ENCODE measurements around the gene TPM1.
"Not testable (repeated sequence)": the region's sequence is repeated elsewhere in the genome, so short reads cannot be mapped to it uniquely, and the experiment has no call there.

TPM1 gene

GRCh38 chr15:63088533-63089245 is 46.1 kb downstream of the TPM1 start:
- no peak for DNase-seq
- H3K36me3 Mint-ChIP-seq = no peaks in the 10 kb centered on the region
- H3K9me3 Mint-ChIP-seq = no peaks in the 10 kb centered on the region
- no peak overlapping the region for H3K27ac Mint-ChIP-seq
- peaks cover 26% of the 10 kb centered on the region for H3K27me3 Mint-ChIP-seq
- CTCF ChIA-PET = interaction anchor here (2.7 kb wide), 1 partner anchor 41 kb away, joined by 17 read pairs; no protein-coding TSS in a partner anchor
- no peaks in the 10 kb centered on the region for H3K4me1 Mint-ChIP-seq
- no peak overlapping the region for H3K4me3 Mint-ChIP-seq

GRCh38 chr15:63089260-63090043 is 46.9 kb downstream of the TPM1 start:
- CTCF ChIA-PET = interaction anchor here (2.7 kb wide), 1 partner anchor 42 kb away, joined by 17 read pairs; no protein-coding TSS in a partner anchor
- no peak for DNase-seq
- H3K4me1 Mint-ChIP-seq = no peaks in the 10 kb centered on the region
- H3K27ac Mint-ChIP-seq = no peak overlapping the region
- no peak overlapping the region for H3K4me3 Mint-ChIP-seq
- H3K27me3 Mint-ChIP-seq = peaks cover 27% of the 10 kb centered on the region
- no peaks in the 10 kb centered on the region for H3K9me3 Mint-ChIP-seq
- no peaks in the 10 kb centered on the region for H3K36me3 Mint-ChIP-seq

GRCh38 chr15:63090472-63090871 is 47.9 kb downstream of the TPM1 start:
- Mint-ChIP-seq H3K4me1 (no peaks in the 10 kb centered on the region), H3K27ac (no peak overlapping the region), H3K27me3 (peaks cover 27% of the 10 kb centered on the region), H3K4me3 (no peak overlapping the region), H3K9me3 (no peaks in the 10 kb centered on the region), H3K36me3 (no peaks in the 10 kb centered on the region)
- DNase-seq = no peak
- CTCF ChIA-PET = interaction anchor here (2.7 kb wide), 1 partner anchor 43 kb away, joined by 17 read pairs; no protein-coding TSS in a partner anchor

GRCh38 chr15:63090887-63091286 is 48.3 kb downstream of the TPM1 start:
- H3K27me3 Mint-ChIP-seq = peaks cover 25% of the 10 kb centered on the region
- no peak for DNase-seq
- H3K4me3 Mint-ChIP-seq = no peak overlapping the region
- no peaks in the 10 kb centered on the region for H3K9me3 Mint-ChIP-seq
- no peak overlapping the region for H3K27ac Mint-ChIP-seq
- CTCF ChIA-PET = interaction anchor here (2.7 kb wide), 1 partner anchor 43 kb away, joined by 17 read pairs; no protein-coding TSS in a partner anchor
- no peaks in the 10 kb centered on the region for H3K4me1 Mint-ChIP-seq
- H3K36me3 Mint-ChIP-seq = no peaks in the 10 kb centered on the region

GRCh38 chr15:63091679-63092446 is 49.3 kb downstream of the TPM1 start:
- Mint-ChIP-seq H3K4me3 (no peak overlapping the region), H3K27ac (no peak overlapping the region), H3K9me3 (no peaks in the 10 kb centered on the region), H3K27me3 (peaks cover 17% of the 10 kb centered on the region), H3K4me1 (no peaks in the 10 kb centered on the region), H3K36me3 (no peaks in the 10 kb centered on the region)
- DNase-seq = no peak
- CTCF ChIA-PET = interaction anchor here (0.6 to 4.0 kb wide), 3 partner anchors 44 to 1224 kb away, joined by 3 to 35 read pairs (median 16); no protein-coding TSS in a partner anchor

- CTCF ChIA-PET = interaction anchor here (0.8 to 4.0 kb wide), 12 partner anchors 11 to 311 kb away, joined by 3 to 35 read pairs (median 4); no protein-coding TSS in a partner anchor
- H3K4me3 Mint-ChIP-seq = no peak overlapping the region
- H3K27me3 Mint-ChIP-seq = peaks cover 14% of the 10 kb centered on the region
- peak; percentile 85 for DNase-seq
- H3K27ac Mint-ChIP-seq = no peak overlapping the region
- peaks cover 4% of the 10 kb centered on the region for H3K4me1 Mint-ChIP-seq
- no peaks in the 10 kb centered on the region for H3K9me3 Mint-ChIP-seq
- H3K36me3 Mint-ChIP-seq = no peaks in the 10 kb centered on the region
Measured at GRCh38 chr15:63093486-63094205, 51.1 kb downstream of the TPM1 start.

- Mint-ChIP-seq H3K4me3 (no peak overlapping the region), H3K36me3 (no peaks in the 10 kb centered on the region), H3K27ac (no peak overlapping the region), H3K4me1 (peaks cover 4% of the 10 kb centered on the region), H3K27me3 (peaks cover 14% of the 10 kb centered on the region), H3K9me3 (no peaks in the 10 kb centered on the region)
- DNase-seq = no peak
- CTCF ChIA-PET = interaction anchor here (1.2 to 4.0 kb wide), 8 partner anchors 12 to 249 kb away, joined by 3 to 35 read pairs (median 6); no protein-coding TSS in a partner anchor
Measured at GRCh38 chr15:63094495-63094931, 52.0 kb downstream of the TPM1 start.

GRCh38 chr15:63096178-63096577 is 53.6 kb downstream of the TPM1 start:
- H3K4me3 Mint-ChIP-seq = no peak overlapping the region
- no peak overlapping the region for H3K27ac Mint-ChIP-seq
- peaks cover 16% of the 10 kb centered on the region for H3K27me3 Mint-ChIP-seq
- peaks cover 4% of the 10 kb centered on the region for H3K4me1 Mint-ChIP-seq
- DNase-seq = no peak
- CTCF ChIA-PET = no interaction called here
- H3K36me3 Mint-ChIP-seq = no peaks in the 10 kb centered on the region
- H3K9me3 Mint-ChIP-seq = peaks cover 2% of the 10 kb centered on the region

GRCh38 chr15:63098901-63099300 is 56.4 kb downstream of the TPM1 start:
- CTCF ChIA-PET, H3K4me1 Mint-ChIP-seq, H3K36me3 Mint-ChIP-seq, DNase-seq, H3K4me3 Mint-ChIP-seq, H3K9me3 Mint-ChIP-seq, H3K27ac Mint-ChIP-seq: not testable (repeated sequence)
- peaks cover 12% of the 10 kb centered on the region for H3K27me3 Mint-ChIP-seq

GRCh38 chr15:63099581-63099980 is 57.0 kb downstream of the TPM1 start:
- peaks cover 14% of the 10 kb centered on the region for H3K27me3 Mint-ChIP-seq
- H3K4me1 Mint-ChIP-seq, CTCF ChIA-PET, H3K4me3 Mint-ChIP-seq, H3K27ac Mint-ChIP-seq, H3K9me3 Mint-ChIP-seq, DNase-seq, H3K36me3 Mint-ChIP-seq: not testable (repeated sequence)

GRCh38 chr15:63103416-63103815 is 60.9 kb downstream of the TPM1 start:
- DNase-seq = no peak
- peaks cover 16% of the 10 kb centered on the region for H3K27me3 Mint-ChIP-seq
- H3K9me3 Mint-ChIP-seq = peaks cover 7% of the 10 kb centered on the region
- no peaks in the 10 kb centered on the region for H3K4me1 Mint-ChIP-seq
- H3K4me3 Mint-ChIP-seq = no peak overlapping the region
- no peak overlapping the region for H3K27ac Mint-ChIP-seq
- no peaks in the 10 kb centered on the region for H3K36me3 Mint-ChIP-seq
- CTCF ChIA-PET = no interaction called here

GRCh38 chr15:63104727-63105126 is 62.2 kb downstream of the TPM1 start:
- CTCF ChIA-PET = no interaction called here
- H3K36me3 Mint-ChIP-seq = no peaks in the 10 kb centered on the region
- no peak overlapping the region for H3K4me3 Mint-ChIP-seq
- peaks cover 6% of the 10 kb centered on the region for H3K9me3 Mint-ChIP-seq
- H3K4me1 Mint-ChIP-seq = no peaks in the 10 kb centered on the region
- DNase-seq = no peak
- H3K27me3 Mint-ChIP-seq = peaks cover 26% of the 10 kb centered on the region
- no peak overlapping the region for H3K27ac Mint-ChIP-seq

GRCh38 chr15:63105354-63105753 is 62.8 kb downstream of the TPM1 start:
- H3K4me1 Mint-ChIP-seq, H3K9me3 Mint-ChIP-seq, H3K27ac Mint-ChIP-seq, H3K36me3 Mint-ChIP-seq, DNase-seq, H3K4me3 Mint-ChIP-seq, CTCF ChIA-PET: not testable (repeated sequence)
- H3K27me3 Mint-ChIP-seq = peaks cover 32% of the 10 kb centered on the region
